GM18517 (cell line): ENCODE measurements around the gene SLC9A3.
A peak's percentile ranks its signal among the peaks of the same experiment; 100 is the strongest.
"Not testable (repeated sequence)": the region's sequence is repeated elsewhere in the genome, so short reads cannot be mapped to it uniquely, and the experiment has no call there.

ENCODE experiments used
- ATAC-seq: cut with Tn5 transposase; IDR thresholded peaks from one replicate; pipeline ENCODE4 v1.9.1; 2021; ENCODE audit warnings: mild to moderate bottlenecking, moderate library complexity; ENCODE audit not compliant: unreplicated experiment

Gene SLC9A3

DNA sequence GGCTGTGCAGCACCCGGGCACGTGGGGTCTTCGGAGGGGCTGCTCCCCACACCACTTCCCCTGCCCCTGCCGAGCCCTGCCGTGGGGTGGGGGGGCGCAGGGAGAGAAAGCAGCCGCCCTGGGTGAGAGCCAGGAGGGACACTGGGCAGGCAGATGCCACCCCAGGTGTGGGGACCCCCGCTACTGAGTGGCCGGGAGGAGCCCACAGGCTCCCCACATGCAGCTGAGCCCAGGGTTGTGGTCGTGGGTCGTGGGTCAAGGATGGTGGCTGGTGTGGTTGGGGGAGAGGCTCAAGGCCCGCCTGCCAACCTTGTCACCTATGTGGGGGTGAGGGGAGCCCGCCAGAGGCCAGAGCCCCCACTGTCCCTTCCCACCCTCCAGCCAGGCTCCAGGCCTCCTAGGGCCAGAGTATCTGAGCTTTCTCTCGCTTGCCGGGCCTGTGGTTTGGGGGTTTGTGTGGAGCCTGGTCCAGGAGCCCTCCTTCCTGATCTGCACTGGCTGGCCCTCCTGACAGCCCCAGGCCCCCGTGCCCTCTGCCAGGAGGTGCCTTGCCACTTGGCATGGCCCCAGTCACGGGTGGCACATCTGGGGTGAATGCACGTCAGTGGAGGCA is 45.8 kb downstream of the SLC9A3 start:
- ATAC-seq, result no peak

DNA sequence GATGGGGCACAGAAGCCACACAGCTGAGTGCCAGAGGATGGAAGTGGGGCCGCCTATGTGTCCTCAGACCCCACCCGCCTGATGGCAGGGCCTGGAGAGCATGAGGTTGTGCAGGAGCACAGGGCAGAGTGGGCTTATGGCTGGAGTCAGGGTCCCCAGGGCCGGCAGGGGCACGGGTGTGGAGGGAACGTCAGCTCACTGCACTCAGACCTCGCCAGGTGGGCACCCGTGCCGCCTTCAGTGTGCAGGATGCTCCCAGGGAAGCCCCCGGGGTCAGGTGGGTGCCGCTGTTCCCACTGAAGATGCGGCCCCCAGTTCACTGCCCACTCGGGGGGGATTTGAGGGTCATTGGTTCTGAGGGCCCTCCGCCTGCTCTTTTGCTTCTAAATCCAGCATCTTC is 46.4 kb downstream of the SLC9A3 start:
- no peak for ATAC-seq

DNA sequence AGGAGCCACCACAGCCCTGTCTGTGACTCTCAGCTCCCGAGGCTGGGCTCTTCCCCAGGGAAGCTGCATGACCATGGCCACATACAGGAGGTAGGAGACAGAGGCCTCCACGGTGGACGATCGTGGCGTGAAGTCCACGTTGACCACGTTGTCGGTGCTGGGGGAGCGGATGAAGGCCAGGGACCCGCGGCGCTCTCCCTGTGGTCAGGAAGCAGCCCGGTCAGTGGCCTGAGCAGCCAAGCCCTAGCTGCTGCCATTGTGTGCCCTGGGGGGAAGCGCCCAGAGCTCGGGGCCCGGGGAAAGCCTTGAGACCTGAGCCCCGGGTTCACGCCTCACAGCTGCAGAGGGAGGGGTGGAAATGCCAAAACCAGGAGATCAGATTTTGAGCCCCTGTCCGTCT is 47.0 kb downstream of the SLC9A3 start:
- ATAC-seq, result no peak

DNA sequence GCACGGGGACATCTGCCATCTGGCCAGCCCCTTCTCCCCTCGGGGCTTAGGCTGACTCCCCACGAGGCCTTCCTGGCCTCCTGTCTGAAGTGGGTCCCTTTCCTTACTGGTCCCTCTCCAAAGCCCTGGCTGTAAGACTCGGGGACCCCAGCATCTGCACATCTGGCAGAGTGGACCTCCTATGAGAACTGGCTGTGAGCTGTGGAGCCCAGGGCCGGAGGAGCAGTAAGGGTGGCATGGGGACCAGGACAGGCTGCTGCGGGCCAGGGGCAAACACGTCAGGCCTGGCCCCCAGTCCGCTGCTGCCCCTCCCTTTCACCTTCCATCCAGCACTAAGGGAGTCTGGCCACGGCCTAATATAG is 47.5 kb downstream of the SLC9A3 start:
- no peak for ATAC-seq

DNA sequence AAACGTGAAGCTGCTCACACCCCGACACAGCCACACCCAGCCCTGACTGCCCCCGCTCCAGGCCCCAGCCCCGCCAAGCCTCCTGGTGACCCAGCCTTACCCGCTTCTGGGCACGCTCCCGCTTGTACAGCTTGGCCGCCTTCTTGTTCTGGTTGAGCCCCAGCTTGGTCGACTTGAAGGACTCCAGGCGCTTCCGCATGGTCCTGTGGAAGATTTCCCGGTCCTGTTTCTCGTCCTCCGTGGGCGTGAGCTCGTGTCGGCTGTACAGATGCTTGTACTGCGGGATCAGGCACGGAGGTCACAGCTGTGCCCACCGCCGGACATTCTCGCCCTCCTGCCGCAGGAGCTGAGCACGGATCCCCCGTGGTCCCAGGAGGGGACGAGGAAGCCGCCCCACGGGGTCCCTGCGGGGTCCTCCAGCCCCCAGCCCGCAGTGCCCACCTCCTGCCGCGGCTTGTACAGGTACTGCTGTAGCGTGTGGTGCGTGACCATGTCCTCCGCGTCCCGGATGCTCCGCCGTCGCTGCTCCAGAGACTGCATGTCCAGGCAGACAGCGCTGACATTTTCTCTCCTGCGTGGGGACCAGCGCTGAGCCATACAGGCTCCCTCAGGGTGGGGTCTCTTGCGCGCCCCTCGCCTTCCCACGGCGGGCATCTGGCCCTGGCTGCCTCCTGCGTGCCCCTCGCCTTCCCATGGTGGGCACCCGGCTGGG is 48.0 kb downstream of the SLC9A3 start:
- ATAC-seq, result no peak

DNA sequence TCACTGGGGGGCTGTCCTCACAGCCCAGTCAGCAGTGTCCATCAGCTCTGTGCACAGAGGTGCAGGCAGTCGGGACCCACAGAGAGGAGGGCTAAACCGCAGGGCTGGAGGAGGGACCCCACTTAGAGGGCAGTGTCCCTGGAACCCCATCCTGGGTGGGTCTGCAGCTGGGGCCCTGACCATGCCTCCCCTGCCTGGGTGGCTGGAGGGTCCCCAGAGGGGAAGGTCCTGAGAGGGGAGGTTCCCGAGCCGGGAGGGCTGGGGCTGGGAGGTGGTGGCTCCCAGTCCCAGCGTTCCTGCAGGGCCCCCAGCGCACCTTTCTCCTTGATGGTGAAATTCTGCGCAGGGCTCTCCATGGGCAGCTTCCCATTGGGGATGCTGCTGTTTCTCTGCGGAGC is 48.5 kb downstream of the SLC9A3 start:
- ATAC-seq, result no peak

DNA sequence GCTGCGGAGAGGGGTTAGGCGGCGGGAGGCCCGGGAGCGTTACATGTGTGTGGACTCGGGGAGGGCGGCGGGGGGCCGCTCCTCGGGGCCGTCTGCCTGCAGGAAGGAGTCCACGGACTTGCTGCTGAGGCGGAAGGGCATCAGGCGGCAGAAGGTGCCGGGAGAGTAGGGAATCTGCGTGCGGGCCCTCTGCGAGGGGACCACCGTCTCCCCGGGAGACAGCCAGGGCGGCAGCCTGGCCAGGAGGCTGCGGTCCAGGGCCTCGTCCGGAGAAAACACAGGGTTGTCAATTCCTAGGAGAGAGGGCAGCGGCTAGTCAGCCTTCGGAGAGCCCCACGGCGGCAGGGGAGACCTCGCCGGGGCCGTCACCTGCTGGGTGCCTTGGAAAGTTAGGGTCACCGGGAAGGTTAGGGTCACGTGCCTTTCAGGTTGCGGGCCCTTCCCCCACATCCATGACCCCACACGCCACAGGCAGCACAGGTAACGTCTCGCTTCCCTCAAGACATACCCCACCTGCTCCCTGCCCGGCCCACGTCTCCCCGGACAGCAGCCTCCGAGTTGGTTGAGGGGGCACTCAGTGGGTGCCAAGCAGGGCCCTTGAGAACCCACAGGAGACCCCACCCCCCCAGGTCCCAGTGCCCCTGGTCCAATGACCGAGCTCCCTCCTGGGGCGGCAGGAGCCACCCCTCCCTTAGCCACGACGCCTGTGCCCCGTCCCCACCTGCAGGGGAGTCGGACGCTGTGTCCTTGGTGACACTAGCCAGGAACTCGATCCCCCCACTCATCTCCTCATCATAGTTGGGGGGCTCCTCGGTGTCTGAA is 49.2 kb downstream of the SLC9A3 start:
- ATAC-seq, result no peak

DNA sequence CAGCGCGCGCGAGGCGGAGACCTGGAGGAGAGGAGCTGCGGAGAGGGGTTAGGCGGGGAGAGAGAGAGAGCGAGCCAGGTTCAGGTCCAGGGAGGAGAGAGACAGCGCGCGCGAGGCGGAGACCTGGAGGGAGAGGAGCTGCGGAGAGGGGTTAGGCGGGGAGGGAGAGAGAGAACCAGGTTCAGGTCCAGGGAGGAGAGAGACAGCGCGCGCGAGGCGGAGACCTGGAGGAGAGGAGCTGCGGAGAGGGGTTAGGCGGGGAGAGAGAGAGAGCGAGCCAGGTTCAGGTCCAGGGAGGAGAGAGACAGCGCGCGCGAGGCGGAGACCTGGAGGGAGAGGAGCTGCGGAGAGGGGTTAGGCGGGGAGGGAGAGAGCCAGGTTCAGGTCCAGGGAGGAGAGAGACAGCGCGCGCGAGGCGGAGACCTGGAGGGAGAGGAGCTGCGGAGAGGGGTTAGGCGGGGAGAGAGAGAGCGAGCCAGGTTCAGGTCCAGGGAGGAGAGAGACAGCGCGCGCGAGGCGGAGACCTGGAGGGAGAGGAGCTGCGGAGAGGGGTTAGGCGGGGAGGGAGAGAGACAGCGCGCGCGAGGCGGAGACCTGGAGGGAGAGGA is 49.9 kb downstream of the SLC9A3 start:
- ATAC-seq, result not testable (repeated sequence)

DNA sequence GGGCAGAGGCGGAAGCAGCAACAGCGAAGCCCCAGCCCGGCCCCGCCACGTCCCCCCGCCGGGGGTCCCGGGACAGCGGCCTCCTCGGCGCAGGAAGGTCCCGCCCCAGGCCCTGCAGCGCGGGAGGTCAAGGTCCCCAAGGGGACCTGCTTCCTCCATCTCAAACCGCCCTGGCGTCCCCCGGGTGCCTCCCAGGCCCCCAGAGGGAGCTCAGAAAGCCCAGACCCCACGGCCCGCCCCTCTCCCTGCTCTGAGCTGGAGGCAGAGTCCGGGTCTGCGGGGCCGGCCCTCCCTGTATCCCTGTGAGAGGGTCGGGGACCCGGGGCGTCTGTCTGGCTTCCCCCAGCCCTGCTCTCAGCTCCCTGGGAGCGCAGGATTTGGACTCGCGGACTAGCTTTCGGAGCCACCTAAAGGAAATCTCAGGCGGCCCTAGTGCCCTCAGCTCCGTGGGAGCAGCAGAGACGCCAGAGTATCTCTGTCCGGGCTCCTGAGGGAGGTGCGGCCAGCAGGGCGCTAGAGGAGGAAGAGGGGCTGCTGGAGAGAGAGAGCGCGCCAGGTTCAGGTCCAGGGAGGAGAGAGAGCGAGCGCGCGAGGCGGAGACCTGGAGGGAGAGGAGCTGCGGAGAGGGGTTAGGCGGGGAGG is 50.6 kb downstream of the SLC9A3 start:
- ATAC-seq, result peak; percentile 28

DNA sequence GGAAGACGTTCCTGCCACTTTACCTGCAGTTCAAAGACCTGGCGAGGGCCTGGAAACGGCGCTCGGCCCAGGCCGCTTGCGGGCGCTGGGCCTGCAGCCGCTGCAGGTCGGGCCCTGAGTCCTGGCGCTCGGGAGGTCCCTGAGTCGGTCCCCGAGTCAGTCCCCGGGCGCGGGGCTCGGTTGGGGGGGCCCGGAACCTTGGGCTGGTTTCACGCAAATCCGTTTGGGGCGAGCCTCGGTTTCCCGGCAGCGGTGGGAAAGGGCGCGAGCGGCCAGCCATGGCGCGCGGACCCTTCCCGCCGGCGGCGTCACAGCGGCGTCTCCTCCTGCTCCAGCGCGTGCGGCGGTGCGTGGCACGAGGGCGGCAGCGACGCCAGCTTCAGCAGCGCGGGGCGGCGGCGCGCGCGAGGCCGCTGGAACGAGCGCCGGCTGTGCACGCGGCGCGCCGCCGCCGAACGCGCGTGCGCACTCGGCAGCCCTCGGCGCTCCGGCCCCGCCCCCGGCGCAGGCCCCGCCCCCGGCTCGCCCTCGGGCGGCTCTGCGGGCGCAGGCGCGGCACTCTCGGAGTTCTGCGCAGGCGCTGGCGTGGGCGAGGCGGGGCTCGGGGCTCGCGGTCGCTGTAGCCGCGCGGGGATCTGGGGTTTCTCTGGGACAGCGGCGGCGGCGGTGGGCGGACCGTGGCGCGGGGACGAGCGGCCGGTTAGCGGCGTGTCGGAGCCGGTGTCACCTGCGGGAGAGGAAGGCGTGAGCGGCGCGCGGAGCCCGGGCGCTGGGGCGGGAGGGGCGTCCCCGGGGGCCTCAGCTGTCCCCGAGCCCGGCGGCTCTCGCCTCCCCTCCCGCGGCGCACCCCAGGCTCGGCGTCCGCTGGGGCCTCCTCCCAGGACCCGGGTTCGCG is 51.3 kb downstream of the SLC9A3 start:
- ATAC-seq, result peak; percentile 52

DNA sequence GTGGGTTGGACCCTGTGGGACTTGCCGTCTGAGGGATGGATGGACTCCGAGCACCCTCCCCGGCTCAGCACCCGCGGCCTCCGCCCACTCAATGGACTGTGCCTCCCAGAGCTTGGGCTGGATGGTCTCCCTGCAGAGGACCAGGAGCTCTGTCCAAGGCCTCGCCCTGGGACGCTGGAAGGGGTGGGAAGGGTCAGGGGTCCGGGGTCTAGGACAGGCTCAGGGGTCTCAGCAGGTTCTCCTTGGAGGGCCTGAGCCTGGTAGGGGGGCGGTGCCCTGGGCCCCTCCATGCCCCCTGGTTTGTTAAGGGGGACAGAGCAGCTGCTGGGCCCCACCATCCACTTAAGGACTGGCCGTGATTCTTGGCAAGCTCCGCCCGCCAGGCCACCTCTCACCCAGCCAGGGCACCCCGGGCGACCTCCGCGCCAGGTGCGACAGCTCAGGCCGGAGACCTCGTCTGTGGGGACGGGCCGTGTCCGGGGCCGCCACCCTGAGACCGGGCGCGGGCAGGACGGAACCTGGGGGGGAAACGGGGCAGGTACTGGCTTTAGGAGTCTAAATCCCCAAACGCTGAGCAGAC is 52.1 kb downstream of the SLC9A3 start:
- ATAC-seq, result peak; percentile 7

DNA sequence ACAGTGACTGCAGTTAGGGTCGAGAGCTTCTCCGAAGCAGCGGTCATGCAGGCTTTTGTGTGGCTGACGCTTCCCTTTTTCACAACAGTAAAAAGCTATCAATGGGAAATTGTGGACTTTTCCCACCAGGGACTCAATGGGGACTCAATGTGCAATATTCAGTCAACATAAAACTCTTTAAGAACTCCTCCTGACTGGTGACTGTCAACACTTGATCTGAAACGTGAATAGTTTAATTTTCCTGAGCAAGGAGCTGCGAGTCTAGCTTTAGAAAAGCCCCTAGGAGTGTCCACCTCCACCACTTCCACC is 52.5 kb downstream of the SLC9A3 start:
- ATAC-seq, result no peak

DNA sequence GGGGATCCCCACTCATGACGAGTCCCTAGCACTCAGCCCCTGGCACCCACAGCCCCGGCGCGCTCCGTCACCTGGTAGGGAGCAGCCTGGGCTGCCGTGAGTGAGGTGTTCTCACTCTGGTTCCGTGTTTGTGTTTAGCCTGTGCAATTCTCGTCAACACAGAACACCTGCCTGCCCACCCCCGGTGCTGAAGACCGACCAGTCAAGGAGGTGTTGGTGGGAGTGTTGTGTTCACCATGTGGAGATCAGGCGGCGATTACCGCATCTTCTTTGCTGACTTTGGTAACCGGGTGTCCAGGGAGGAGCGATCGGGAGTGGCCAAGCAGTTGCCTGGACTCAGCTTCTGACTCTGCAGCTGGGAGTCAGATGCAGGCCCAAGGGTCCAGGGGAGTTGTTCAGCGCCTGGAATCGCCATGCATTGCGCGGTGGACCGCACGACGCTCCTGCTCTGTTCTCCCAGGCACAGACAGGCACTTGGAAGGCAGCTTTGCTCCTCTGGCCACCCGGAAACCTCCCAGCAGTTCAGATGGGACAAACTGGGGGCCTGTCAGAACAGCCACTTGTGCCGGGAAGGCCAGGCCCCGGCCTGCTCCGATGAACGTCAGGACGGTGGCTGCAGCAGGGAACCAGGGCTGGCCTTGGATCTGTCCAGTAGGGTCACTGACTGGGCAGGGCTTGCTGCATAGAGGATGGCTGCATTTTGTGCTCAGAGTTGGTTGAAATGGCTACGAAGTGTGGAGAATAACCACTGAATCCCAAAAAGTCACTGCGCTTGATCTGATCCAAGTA is 53.1 kb downstream of the SLC9A3 start:
- ATAC-seq, result no peak

DNA sequence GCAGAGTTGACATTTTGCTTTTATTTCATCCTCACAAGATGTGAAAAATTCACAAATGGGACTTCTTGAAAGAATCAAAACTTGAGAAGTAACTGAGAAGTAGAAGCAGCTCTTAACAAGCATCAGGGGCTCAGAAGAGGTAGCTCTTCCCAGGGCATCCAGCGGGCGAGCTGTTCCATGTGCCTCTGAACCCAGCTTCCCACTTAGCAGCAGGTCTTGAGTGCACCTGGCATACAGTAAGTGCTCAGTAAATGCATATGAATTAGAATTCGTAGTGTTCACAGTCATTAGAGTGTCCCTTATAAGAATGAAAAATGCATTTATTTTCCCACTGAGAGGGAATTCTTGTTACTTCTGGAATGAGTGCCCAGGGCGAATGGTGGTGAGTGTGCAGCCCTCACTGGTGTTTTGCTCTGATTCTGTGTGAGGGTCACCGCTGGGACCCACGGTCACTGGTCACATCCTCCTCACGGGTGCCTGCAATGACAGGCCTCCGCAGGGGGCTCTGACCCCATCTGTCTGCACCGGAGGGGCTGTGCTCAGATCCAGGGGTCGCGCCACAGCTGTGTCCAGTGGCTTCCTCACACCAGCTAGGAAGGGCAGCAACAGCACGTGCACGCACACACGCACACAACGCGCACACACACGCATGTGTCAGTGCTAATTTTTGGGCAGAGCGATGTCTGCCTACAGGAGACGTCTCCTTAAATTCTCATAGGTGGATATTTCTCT is 54.3 kb downstream of the SLC9A3 start:
- no peak for ATAC-seq

DNA sequence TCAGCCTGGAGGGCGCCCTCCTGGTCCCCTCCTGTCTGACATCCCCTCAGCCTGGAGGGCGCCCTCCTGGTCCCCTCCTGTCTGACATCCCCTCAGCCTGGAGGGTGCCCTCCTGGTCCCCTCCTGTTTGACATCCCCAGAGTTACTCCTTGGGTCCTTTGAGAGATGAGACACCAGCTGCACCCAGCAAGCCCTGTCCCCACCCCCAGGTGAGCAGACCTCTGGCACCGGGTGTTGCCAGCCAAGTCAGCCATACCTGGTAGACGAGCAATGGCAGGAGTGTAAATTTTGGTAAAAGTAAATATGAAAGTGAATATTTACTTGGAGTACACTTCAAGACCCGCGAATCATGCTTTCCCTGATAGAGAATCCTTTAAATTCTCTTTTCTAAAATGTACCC is 55.8 kb downstream of the SLC9A3 start:
- no peak for ATAC-seq

DNA sequence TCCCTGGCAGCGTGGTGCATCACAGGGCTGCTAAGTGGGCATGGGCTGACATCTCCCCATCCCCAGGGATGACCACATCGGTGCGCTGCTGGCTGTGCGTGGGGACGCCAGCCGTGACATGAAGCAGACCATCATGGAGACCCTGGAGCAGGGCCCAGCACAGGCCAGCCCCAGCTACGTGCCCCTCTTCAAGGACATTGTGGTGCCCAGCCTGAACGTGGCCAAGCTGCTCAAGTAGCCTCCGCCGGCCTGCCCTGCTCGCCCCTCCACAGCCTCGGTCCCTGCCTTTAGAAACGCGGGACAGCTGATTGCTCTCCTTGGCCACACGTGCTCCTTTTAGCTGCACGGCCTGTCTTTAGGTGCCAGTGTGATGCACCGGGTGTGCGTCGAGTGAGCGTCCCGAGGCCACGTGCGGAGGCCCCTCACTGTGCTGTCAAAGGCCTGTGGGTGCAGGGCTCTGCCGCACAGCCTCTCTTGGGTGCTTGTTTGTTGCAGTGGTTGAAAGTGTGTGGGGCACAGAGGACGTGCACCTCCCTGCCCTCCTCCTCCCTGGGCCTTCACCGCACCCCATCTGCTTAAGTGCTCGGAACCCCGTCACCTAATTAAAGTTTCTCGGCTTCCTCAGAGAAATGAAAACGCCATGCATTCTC is 57.5 kb downstream of the SLC9A3 start:
- no peak for ATAC-seq

DNA sequence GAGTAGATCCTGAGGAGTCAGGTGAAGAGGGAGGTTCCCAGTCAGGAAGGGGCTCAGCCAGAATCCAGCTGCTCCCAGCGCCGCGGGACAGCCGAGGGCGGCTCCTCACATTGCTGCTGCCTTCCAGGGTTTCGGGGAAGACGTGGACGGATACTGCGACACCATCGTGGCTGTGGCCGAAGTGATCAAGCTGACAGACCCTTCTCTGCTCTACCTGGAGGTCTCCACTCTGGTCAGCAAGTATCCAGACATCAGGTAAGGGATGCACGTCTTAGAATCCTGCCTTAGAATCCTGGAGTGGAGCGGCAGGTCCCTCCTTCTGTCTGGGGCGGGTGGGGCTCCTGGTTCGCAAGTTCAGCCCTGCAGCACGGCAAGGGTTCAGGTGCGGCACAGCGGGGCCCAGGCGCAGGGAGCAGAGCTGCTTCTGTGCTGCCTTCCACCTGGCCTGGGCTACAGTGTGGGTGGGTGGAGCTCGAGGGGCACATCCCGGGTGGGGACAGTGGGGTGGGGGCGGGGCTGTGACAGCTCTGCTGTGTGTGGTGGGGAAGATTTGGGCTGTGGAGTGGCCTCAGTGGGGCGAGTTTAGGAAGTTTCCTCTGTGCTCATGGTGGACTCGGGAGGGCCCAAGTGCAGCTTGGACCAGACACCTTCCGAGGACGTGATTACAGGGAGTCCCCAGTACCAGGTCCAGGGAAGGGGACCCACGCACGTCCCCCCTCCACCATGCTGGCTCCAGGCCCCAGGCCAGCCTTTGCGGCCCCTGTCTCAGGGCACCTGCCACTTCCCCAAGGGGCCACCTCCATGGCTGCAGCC is 58.5 kb downstream of the SLC9A3 start:
- no peak for ATAC-seq
